Activated CD8-positive, alpha-beta memory T cell treated with anti-CD3 and anti-CD28 coated beads for 36 hours (primary cell): ENCODE measurements around the gene TRIM44. TPM values are rescaled to one million over a fixed set of nuclear protein-coding genes. Genes with fewer than 3 reads are reported as not detected.
"Not testable (repeated sequence)": the region's sequence is repeated elsewhere in the genome, so short reads cannot be mapped to it uniquely, and the experiment has no call there.

ENCODE experiments used
- CTCF ChIA-PET: fragments of 350-600 bp; sonication (Branson Sonifier 250); formaldehyde crosslinking; loops from one replicate; lab custom pipeline; 2021; ENCODE audit warnings: antibody characterized with exemption; lab: Charles Lee
- POLR2A ChIA-PET: fragments of 350-600 bp; sonication (Branson Sonifier 250); formaldehyde crosslinking; loops from one replicate; lab custom pipeline; 2021; ENCODE audit warnings: antibody characterized with exemption; lab: Charles Lee
- total RNA-seq, 2 experiments: library from RNA; stranded (reverse); gene quantifications; one replicate each; pipeline ENCODE4 v1.2.3, GENCODE V29; 2021

TRIM44 gene
- total RNA-seq, 2 experiments from 2014 or later, result 32.2 to 37.3 TPM

DNA sequence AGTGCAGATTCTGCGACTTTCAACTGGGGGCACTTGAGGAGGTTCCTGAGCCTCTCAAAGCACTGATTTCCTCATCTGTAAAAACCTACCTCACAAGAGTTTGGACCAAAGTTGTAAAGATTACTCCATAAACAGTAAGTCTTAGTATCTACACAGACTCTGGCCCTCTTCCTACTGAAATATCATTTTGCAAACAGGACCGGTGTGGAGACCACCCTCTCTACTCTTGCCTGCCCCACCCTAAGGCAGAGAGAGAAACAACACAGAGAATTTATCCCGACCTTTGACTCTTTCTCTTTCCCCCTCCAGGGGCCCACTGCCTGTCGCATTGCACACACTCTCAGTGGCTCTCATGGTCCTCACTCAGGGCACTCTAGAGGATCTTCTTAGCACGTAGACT lies 163.4 kb downstream of the TRIM44 start:
- CTCF ChIA-PET, result no interaction called here
- POLR2A ChIA-PET, result no interaction called here

DNA sequence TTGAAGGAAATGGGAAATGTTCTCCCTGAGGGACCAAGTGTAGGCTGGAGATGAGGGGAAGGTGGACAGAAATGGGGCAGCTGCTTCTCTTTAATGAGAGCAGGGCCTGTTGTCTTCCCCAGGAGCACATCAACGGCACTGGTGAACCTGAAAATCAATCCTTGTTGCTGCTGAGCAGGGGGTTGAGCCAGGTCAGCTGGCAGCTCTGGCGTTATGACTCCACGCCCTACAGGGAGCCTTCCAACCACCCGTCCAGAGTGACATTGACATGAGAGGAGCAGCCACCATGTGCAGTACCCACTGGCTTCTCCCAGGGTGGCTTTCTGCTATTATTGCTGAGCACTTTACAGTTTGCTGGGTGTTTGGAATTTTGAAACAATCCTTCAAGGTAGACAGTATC lies 164.4 kb downstream of the TRIM44 start:
- CTCF ChIA-PET, result no interaction called here
- POLR2A ChIA-PET, result no interaction called here

DNA sequence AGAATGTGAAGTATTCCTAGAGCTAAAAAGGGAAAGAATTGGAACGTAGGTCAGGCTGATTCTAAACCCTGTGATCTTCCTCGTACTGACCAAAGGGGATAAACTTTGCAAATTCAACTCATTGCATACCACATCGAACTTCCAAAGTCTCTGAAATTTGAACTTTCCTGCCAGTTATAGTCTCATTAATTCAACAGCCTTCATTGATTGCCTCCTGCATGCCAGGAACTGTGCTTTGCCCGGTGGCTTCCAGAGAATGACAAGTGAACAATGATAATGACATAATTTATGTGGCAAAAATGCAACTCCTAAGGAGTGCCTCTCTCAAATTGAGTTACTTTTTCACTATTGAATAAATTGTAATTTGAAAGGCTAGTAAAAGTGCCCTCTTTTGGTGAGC lies 173.6 kb downstream of the TRIM44 start:
- ChIA-PET POLR2A (no interaction called here), CTCF (no interaction called here)

- CTCF ChIA-PET, result no interaction called here
Observed at GRCh38 chr11:35838071-35838470, 175.5 kb downstream of the TRIM44 start.

DNA sequence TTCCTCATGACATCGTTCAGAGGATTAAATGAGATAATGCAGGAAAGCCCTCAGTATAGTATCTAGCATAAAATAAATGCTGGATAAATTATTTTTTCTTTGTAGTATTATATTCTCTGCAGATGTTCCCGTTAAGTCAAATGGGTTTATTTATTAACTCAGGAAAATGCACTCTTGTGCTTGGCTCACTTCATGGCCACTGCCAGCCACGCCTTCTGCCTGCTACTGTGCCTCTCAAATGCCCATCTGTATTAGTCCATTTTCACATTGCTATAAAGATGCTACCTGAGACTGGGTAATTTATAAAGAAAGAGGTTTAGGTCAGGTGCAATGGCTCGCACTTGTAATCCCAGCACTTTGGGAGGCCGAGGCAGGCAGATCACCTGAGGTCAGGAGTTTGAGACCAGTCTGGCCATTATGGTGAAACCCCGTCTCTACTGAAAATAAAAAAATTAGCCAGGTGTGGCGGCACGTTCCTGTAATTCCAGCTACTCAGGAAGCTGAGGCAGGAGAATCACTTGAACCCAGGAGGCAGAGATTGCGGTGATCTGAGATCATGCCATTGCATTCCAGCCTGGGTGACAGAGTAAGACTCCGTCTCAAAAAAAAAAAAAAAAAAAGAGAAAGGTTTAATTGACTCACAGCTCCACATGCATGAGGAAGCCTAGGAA lies 176.3 kb downstream of the TRIM44 start:
- CTCF ChIA-PET, result interaction anchor here (0.6 kb wide), 1 partner anchor 263 kb away, joined by 3 read pairs; no protein-coding TSS in a partner anchor
- POLR2A ChIA-PET, result not testable (repeated sequence)

More at GRCh38 chr11:35838071-35838470, 175.5 kb downstream of the TRIM44 start:
- POLR2A ChIA-PET, result no interaction called here

GRCh38 chr11:35839368-35840161 lies 177.0 kb downstream of the TRIM44 start:
- ChIA-PET CTCF (interaction anchor here (0.6 kb wide), 1 partner anchor 262 kb away, joined by 3 read pairs; no protein-coding TSS in a partner anchor), POLR2A (no interaction called here)

- ChIA-PET CTCF (no interaction called here), POLR2A (no interaction called here)
Observed at GRCh38 chr11:35841733-35842132, 179.2 kb downstream of the TRIM44 start.

DNA sequence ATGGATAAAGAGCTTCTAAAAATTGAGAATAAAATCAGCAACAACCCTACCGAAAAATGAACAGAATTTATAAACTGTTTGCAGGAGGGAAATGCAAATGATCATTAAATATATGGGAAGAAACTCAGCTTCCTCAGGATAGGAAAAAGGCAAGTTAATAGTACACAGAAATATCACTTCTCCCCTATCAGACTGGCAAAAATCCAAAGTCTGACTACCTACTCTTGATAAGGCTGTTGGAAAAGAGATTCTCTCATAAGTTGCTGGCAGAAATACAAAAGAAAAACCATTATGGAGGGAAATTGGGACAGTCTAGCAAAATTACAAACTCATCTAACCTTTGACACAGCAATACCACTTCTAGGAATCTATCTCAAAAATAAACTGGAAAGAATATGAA lies 180.4 kb downstream of the TRIM44 start:
- ChIA-PET CTCF (interaction anchor here (0.7 kb wide), 1 partner anchor 381 kb away, joined by 4 read pairs; no protein-coding TSS in a partner anchor), POLR2A (no interaction called here)

DNA sequence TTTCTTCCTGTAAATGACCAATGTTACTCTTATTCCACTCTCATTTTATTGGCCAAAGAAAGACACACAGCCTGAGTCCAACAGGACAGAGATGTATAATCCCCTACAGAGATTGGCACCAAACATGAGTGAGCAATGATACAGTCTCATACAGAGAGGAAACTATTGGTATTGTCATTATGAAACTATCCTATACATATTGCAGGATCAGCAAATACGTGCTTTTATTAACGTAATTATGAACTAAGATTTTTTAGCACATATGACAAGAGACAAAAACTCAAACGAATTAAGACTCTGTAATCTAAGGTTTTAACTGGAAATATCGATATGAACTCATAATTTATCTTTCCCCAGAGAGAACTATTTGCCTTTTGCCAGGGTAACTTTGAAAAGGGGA lies 182.0 kb downstream of the TRIM44 start:
- CTCF ChIA-PET, result no interaction called here
- POLR2A ChIA-PET, result no interaction called here

DNA sequence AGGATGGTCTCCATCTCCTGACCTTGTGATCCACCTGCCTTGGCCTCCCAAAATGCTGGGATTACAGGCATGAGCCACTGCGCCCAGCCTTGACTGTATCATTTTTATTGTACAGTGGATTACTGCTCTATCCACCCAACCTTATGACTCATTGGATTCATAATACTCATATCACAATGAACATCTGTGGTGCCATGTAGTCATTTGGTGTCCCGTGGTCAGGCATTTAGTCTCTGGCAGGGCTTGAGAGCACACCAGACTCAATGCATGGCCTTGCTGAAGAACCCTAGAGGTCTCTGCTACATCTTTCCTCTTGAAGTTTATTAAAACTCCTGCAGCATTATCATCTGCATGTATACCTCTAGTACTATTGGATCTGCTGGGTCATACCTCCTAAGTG lies 183.3 kb downstream of the TRIM44 start:
- ChIA-PET POLR2A (no interaction called here), CTCF (no interaction called here)

DNA sequence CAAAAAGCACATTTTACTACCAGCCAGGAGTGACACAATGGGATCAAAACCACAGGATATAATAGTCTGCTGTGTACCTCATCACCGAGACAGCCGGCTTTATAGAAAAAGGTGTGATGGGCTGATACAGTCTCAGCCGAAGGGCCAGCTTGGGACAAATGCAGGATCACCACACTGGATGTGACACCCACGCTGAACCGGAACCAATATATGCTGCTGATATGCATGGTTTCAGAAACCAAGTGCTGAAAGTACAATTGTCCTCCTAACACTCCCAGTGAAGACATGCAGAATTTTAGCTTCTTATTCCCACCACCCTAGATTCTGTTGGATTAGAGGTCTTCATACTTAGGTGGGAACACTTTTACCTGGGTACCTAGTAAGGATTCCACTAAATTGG lies 184.3 kb downstream of the TRIM44 start:
- ChIA-PET CTCF (no interaction called here), POLR2A (no interaction called here)

DNA sequence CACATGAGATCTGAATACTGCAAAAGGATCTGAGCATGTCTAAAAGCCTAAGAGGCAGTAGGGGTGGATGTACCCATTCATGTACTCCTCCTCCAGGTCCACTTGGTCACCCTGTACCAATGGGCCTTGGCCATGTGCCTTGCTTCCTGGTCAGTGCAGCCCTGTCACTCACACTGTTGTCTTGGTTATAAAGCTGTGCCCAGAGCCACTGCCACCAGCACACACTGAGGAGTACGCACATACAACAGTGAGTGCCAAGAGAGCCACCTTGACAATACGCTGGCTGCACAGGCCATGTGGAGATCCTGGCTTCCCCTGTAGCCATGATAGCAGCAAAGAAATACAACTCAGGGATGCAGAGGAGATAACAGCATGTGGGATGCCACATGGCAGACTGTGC lies 184.9 kb downstream of the TRIM44 start:
- CTCF ChIA-PET, result no interaction called here
- POLR2A ChIA-PET, result no interaction called here

- ChIA-PET CTCF (no interaction called here), POLR2A (no interaction called here)
Observed at GRCh38 chr11:35848616-35849015, 186.0 kb downstream of the TRIM44 start.

GRCh38 chr11:35850191-35850590 lies 187.6 kb downstream of the TRIM44 start:
- ChIA-PET CTCF (interaction anchor here (0.6 kb wide), 1 partner anchor 15 kb away, joined by 3 read pairs; no protein-coding TSS in a partner anchor), POLR2A (no interaction called here)

- ChIA-PET POLR2A (no interaction called here), CTCF (no interaction called here)
Observed at GRCh38 chr11:35851342-35851741, 188.8 kb downstream of the TRIM44 start.

- ChIA-PET POLR2A (no interaction called here), CTCF (interaction anchor here (0.6 kb wide), 1 partner anchor 17 kb away, joined by 6 read pairs; no protein-coding TSS in a partner anchor)
Observed at GRCh38 chr11:35852056-35852455, 189.5 kb downstream of the TRIM44 start.

DNA sequence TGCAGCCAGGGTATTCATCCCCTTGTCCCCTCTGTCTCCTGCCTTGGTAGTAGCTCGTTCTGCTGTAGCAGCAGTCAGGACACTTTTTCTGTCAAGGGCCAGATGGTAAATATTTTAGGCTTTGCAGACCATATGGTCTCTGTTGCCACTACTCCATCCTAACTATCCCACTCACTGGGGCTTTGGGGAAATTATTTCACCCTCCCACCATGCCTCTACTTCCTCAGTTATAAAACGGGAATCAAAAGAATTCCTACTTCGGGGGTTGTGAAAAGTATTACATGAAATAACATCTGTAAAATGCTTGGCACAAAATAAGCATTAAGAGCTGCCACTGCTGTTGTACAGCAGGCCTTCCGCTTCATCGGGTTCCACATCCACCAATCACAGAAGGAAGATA lies 191.4 kb downstream of the TRIM44 start:
- POLR2A ChIA-PET, result no interaction called here
- CTCF ChIA-PET, result no interaction called here

- CTCF ChIA-PET, result no interaction called here
- POLR2A ChIA-PET, result no interaction called here
Observed at GRCh38 chr11:35855671-35856070, 193.1 kb downstream of the TRIM44 start.

DNA sequence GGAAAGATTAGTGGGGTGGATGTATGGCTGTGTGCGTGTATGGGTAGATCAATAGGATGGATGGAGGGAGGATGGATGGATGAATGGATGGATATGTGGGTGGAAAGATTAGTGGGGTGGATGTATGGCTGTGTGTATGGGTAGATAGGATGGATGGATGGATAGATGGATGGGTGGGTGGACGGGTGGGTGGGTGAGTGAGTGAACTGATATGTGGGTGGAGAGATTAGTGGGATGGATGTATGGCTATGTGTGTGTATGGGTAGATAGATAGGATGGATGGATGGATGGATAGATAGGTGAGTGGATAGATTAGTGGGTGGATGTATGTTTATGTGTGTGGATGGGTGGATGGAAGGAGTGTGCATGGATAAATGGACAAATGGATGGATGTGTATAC lies 193.7 kb downstream of the TRIM44 start:
- POLR2A ChIA-PET, result no interaction called here
- CTCF ChIA-PET, result interaction anchor here (0.5 kb wide), 1 partner anchor 232 kb away, joined by 5 read pairs; no protein-coding TSS in a partner anchor

DNA sequence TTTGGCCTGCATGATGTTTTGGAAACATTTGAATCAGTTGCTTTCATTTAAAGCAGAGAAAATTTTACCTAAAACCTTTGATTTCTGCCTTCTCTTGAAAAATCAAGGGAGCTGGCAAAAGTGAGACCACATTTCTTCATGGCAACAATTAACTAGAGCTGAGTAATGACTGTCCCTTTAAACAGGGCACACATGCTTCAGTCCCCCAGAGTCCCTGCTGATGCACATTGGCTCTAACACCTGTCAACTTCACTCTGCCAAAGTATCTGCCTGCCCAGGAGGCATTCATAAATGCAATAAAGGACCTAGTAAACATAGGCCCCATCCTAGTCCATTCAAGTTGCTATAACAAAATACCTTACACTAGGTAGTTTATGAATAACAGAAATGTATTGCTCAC lies 194.2 kb downstream of the TRIM44 start:
- CTCF ChIA-PET, result interaction anchor here (0.5 kb wide), 1 partner anchor 232 kb away, joined by 5 read pairs; no protein-coding TSS in a partner anchor
- POLR2A ChIA-PET, result no interaction called here

- POLR2A ChIA-PET, result no interaction called here
- CTCF ChIA-PET, result no interaction called here
Observed at GRCh38 chr11:35857922-35858321, 195.3 kb downstream of the TRIM44 start.
